ENCODE measurements around the gene CTSA.

The CTSA gene

DNA sequence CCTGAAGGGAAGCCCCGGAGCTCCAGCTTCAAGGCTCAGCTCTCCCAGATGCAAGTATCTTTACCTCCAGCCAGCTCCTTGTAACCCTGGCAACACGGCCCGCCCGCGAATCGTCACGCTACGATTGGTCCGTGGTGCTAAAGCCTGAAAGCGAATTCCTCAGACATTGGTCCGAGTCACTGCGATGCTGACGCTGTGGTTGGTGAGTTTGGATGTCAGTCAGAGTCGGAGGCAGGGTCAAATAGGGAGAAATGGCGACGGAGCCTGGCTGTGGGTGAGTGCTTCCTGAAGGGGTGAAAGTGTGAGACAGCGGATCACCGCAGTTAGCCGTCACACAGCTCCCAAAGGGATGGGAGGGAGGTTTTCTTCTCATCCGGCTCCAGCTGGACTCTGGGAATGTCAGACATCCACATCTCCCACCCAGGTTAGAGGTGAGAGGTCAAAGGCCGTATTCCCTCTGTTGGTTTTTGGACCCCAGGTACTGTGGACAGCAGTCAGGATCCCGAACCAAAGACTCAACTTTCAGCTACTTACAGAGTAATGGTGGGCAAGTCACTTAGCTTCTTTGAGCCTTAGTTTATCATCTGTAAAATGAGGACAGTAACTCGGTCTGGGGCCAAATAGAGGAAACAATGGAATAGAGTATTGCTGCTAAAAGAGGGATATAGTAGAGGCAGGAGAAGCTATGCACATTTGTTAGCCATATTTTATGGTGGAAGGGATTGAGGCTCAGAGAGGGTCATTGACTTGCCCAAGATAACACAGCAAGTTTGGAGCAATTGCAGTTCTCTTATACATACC is 9.9 kb upstream of the CTSA start, which contains the start of gene ZSWIM1:
ZSWIM1 (plus strand) TSS at position 240 of the 801 bp plus-strand sequence. CDS start 1,366 bp downstream, outside the sequence.
- H3K9me3 Mint-ChIP-seq = no peaks in the 10 kb centered on the region
- H3K27me3 Mint-ChIP-seq (ENCODE audit: low read depth) = peaks cover 9% of the 10 kb centered on the region
- peak within 1 kb of the TSS; percentile 85 for H3K27ac Mint-ChIP-seq
- peak within 1 kb of the TSS; percentile 91 for H3K4me3 Mint-ChIP-seq
- H3K4me1 Mint-ChIP-seq (ENCODE audit: low read depth) = peaks cover 27% of the 10 kb centered on the region
- H3K36me3 Mint-ChIP-seq (ENCODE audit: low read depth) = peaks cover 26% of the 10 kb centered on the region

DNA sequence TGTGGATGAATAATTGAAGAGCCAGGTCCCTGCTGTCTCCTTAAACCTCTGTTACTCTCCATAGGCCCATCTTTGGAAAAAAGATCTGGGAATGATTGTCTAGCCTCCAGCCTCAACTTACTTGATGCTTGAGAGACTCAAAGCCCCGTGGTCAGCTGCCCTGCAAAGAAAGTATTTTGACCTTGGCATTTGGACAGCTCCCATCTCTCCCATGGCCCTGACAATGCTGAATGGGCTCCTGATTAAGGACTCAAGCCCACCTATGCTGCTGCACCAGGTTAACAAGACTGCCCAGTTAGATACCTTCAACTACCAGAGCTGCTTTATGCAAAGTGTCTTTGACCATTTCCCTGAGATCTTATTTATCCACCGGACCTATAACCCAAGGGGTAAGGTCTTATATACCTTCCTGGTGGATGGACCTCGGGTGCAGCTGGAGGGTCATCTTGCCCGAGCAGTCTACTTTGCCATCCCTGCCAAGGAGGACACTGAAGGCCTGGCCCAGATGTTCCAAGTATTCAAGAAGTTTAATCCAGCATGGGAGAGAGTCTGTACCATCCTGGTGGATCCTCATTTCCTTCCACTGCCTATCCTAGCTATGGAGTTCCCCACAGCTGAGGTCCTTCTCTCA is 8.6 kb upstream of the CTSA start:
- Mint-ChIP-seq H3K27me3 (ENCODE audit: low read depth) (peaks cover 9% of the 10 kb centered on the region), H3K36me3 (ENCODE audit: low read depth) (peaks cover 22% of the 10 kb centered on the region), H3K9me3 (no peaks in the 10 kb centered on the region), H3K4me3 (peak overlapping the region; percentile 45), H3K4me1 (ENCODE audit: low read depth) (peaks cover 27% of the 10 kb centered on the region), H3K27ac (no peak overlapping the region)

DNA sequence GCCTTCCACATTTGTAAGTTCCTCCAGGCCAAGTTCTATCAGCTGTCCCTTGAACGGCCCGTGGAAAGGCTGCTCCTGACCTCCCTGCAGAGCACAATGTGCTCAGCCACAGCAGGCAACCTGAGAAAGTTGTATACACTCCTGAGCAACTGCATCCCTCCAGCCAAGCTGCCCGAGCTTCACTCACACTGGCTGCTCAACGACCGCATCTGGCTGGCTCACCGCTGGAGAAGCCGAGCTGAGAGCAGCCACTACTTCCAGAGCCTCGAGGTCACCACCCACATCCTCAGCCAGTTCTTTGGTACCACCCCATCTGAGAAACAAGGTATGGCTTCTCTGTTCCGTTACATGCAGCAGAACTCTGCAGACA is 8.1 kb upstream of the CTSA start:
- Mint-ChIP-seq H3K4me3 (no peak overlapping the region), H3K27me3 (ENCODE audit: low read depth) (peaks cover 9% of the 10 kb centered on the region)

GRCh38 chr20:45886590-45887345 is 4.4 kb upstream of the CTSA start:
- peaks cover 24% of the 10 kb centered on the region for H3K4me1 Mint-ChIP-seq (ENCODE audit: low read depth)
- H3K4me3 Mint-ChIP-seq = no peak overlapping the region
- no peaks in the 10 kb centered on the region for H3K9me3 Mint-ChIP-seq

More for the DNA sequence above, 8.1 kb upstream of the CTSA start:
- Mint-ChIP-seq H3K4me1 (ENCODE audit: low read depth) (peaks cover 27% of the 10 kb centered on the region), H3K36me3 (ENCODE audit: low read depth) (peaks cover 22% of the 10 kb centered on the region), H3K27ac (no peak overlapping the region), H3K9me3 (no peaks in the 10 kb centered on the region)

GRCh38 chr20:45887346-45887715 is 3.8 kb upstream of the CTSA start, which contains the start of gene SPATA25:
SPATA25 (minus strand) TSS chr20:45887622; CDS start chr20:45887590, 32 bp downstream.
- peaks cover 8% of the 10 kb centered on the region for H3K27me3 Mint-ChIP-seq (ENCODE audit: low read depth)
- no peak within 1 kb of the TSS for H3K27ac Mint-ChIP-seq
- peaks cover 16% of the 10 kb centered on the region for H3K36me3 Mint-ChIP-seq (ENCODE audit: low read depth)
- H3K9me3 Mint-ChIP-seq = no peaks in the 10 kb centered on the region
- peaks cover 25% of the 10 kb centered on the region for H3K4me1 Mint-ChIP-seq (ENCODE audit: low read depth)
- no peak within 1 kb of the TSS for H3K4me3 Mint-ChIP-seq

More at GRCh38 chr20:45886590-45887345, 4.4 kb upstream of the CTSA start:
- H3K36me3 Mint-ChIP-seq (ENCODE audit: low read depth) = peaks cover 16% of the 10 kb centered on the region
- H3K27ac Mint-ChIP-seq = no peak overlapping the region
- peaks cover 9% of the 10 kb centered on the region for H3K27me3 Mint-ChIP-seq (ENCODE audit: low read depth)

- H3K4me1 Mint-ChIP-seq (ENCODE audit: low read depth) = peaks cover 23% of the 10 kb centered on the region
- H3K36me3 Mint-ChIP-seq (ENCODE audit: low read depth) = peaks cover 5% of the 10 kb centered on the region
Observed at GRCh38 chr20:45888681-45889080, 2.5 kb upstream of the CTSA start.

DNA sequence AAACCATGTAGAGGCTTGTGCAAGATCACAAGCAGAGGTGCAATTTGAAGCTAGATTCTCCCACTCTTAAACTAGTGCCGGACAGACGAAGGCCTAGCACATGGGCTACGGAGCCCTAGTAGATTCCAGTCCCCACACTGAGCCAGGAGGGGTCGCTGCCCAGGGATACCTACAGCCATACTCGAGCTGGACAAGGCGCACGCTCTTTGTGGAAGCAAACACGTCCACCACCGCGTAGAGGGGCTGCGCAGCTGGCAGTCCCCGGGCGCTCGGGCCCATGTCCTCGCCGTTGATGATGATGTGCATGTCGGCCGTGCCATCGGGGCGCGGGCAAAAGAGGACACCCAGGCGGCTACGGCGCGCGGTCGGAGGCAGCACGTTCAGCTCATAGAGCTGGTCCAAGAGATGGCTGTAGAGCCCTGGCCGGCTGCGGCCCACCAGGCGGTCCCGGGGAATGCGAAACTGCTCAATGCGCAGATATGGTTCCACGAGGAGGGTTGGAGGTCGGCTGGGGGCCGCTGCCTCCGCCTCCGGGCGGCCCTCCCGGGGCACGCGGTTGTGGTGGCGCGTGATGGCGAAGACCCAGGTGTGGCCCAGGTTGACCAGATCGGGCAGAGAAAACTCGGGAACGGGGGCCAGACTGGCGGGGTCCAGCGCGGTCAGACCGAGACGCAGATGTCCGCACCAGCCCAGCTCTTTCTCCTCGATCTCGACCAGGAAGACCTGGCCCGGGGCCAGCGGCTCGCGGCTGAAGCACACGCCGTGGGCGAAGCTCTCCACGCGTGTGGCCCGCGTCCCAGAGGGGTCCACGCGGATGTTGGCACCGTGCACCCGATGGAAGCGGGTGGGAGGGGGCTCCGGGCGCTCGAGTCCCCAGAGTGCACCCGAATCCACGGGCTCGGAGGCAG is 804 bp upstream of the CTSA start:
- H3K36me3 Mint-ChIP-seq (ENCODE audit: low read depth) = peaks cover 4% of the 10 kb centered on the region
- H3K4me1 Mint-ChIP-seq (ENCODE audit: low read depth) = peaks cover 19% of the 10 kb centered on the region
- H3K27me3 Mint-ChIP-seq (ENCODE audit: low read depth) = peaks cover 4% of the 10 kb centered on the region
- H3K4me3 Mint-ChIP-seq = peak overlapping the region; percentile 90
- no peak overlapping the region for H3K27ac Mint-ChIP-seq
- no peaks in the 10 kb centered on the region for H3K9me3 Mint-ChIP-seq

More at GRCh38 chr20:45888681-45889080, 2.5 kb upstream of the CTSA start:
- H3K27ac Mint-ChIP-seq = no peak overlapping the region
- no peak overlapping the region for H3K4me3 Mint-ChIP-seq
- peaks cover 4% of the 10 kb centered on the region for H3K27me3 Mint-ChIP-seq (ENCODE audit: low read depth)
- no peaks in the 10 kb centered on the region for H3K9me3 Mint-ChIP-seq

DNA sequence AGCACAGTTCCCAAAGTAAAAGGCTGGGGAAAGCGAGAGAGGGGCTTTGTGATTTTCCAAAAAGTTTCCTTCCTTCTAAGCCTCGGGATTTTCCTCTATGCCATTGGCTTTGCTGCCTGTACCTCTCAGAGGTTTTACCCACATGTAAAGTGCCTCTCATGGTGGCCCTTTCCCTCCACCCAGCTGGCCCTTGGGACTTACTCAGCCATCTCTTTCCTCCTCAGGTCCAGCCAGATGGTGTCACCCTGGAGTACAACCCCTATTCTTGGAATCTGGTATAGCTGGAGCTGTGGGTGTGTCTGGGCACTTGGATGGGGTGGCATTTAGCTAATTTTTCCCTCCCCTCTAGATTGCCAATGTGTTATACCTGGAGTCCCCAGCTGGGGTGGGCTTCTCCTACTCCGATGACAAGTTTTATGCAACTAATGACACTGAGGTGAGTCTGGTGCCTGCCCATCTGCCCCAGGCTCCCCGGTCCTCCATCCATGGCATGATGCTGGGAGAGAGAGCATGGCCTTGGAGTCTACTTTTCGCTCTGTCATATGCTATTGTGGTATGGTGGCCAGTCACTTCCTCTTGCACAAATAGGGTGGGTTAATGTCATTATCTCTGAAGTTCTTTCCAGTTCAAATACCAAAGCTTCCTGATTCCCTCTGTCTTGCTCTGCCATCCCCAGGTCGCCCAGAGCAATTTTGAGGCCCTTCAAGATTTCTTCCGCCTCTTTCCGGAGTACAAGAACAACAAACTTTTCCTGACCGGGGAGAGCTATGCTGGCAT is 1.1 kb downstream of the CTSA start:
- Mint-ChIP-seq H3K36me3 (ENCODE audit: low read depth) (peaks cover 4% of the 10 kb centered on the region), H3K9me3 (no peaks in the 10 kb centered on the region), H3K4me1 (ENCODE audit: low read depth) (peaks cover 18% of the 10 kb centered on the region), H3K4me3 (peak overlapping the region; percentile 90), H3K27me3 (ENCODE audit: low read depth) (peaks cover 4% of the 10 kb centered on the region), H3K27ac (no peak overlapping the region)

DNA sequence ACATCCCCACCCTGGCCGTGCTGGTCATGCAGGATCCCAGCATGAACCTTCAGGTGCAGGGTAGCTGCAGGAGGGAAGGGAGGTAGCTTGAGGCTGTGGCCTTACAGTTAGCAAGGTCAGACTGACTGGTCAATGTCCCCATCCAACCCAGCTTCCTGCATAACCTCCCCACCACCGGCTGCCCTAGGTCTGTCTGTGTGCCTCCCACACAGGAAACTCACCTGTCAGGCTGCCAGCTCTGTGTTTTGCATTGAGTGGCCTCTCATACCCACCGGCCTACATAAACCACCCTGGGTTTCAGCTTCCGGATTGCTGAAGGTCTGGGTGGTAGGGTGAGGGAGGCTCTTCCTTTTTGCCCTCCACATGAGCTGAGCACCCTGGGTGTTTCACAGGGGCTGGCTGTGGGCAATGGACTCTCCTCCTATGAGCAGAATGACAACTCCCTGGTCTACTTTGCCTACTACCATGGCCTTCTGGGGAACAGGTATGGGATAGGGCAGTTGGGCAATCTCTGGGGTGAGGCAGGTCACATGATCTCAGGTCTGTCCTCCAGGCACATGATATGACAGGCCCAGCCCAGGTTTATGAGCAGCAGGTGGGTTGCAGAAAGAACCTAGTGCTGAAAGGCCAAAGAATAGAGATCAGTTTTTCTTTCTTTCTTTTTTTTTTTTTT is 1.8 kb downstream of the CTSA start:
- H3K4me3 Mint-ChIP-seq = peak overlapping the region; percentile 90
- no peaks in the 10 kb centered on the region for H3K9me3 Mint-ChIP-seq
- H3K27me3 Mint-ChIP-seq (ENCODE audit: low read depth) = peaks cover 4% of the 10 kb centered on the region
- peaks cover 18% of the 10 kb centered on the region for H3K4me1 Mint-ChIP-seq (ENCODE audit: low read depth)
- no peak overlapping the region for H3K27ac Mint-ChIP-seq
- peaks cover 4% of the 10 kb centered on the region for H3K36me3 Mint-ChIP-seq (ENCODE audit: low read depth)

GRCh38 chr20:45893831-45894230 is 2.7 kb downstream of the CTSA start:
- H3K4me1 Mint-ChIP-seq (ENCODE audit: low read depth) = peaks cover 18% of the 10 kb centered on the region
- no peak overlapping the region for H3K27ac Mint-ChIP-seq
- H3K9me3 Mint-ChIP-seq = no peaks in the 10 kb centered on the region
- H3K4me3 Mint-ChIP-seq = no peak overlapping the region
- peaks cover 4% of the 10 kb centered on the region for H3K36me3 Mint-ChIP-seq (ENCODE audit: low read depth)
- H3K27me3 Mint-ChIP-seq (ENCODE audit: low read depth) = peaks cover 4% of the 10 kb centered on the region

GRCh38 chr20:45894797-45895196 is 3.7 kb downstream of the CTSA start:
- H3K9me3 Mint-ChIP-seq = no peaks in the 10 kb centered on the region
- H3K27ac Mint-ChIP-seq = no peak overlapping the region
- peaks cover 17% of the 10 kb centered on the region for H3K4me1 Mint-ChIP-seq (ENCODE audit: low read depth)
- H3K4me3 Mint-ChIP-seq = no peak overlapping the region
- H3K36me3 Mint-ChIP-seq (ENCODE audit: low read depth) = peaks cover 7% of the 10 kb centered on the region
- peaks cover 4% of the 10 kb centered on the region for H3K27me3 Mint-ChIP-seq (ENCODE audit: low read depth)

GRCh38 chr20:45896641-45897161 is 5.6 kb downstream of the CTSA start:
- no peaks in the 10 kb centered on the region for H3K9me3 Mint-ChIP-seq
- peaks cover 7% of the 10 kb centered on the region for H3K36me3 Mint-ChIP-seq (ENCODE audit: low read depth)
- no peak overlapping the region for H3K4me3 Mint-ChIP-seq
- no peaks in the 10 kb centered on the region for H3K27me3 Mint-ChIP-seq (ENCODE audit: low read depth)
- peaks cover 12% of the 10 kb centered on the region for H3K4me1 Mint-ChIP-seq (ENCODE audit: low read depth)
- no peak overlapping the region for H3K27ac Mint-ChIP-seq

Data from T-helper 1 cell treated with Interleukin-12 subunit alpha and Interleukin-12 subunit beta and Interleukin-4 antibody, amounts not matched to agents 30 μg/mL and 1 μg/mL, for 36 hours (primary cell).